Chondrocyte (in vitro differentiated cells): ENCODE measurements around the gene DAB2IP. TPM values are rescaled to one million over a fixed set of nuclear protein-coding genes. Genes with fewer than 3 reads are reported as not detected.
"Not testable (repeated sequence)": the region's sequence is repeated elsewhere in the genome, so short reads cannot be mapped to it uniquely, and the experiment has no call there.

Experiments used
- DNase-seq: peaks from one replicate; pipeline ENCODE4 v3.0.0; 2021; ENCODE audit warnings: mixed read lengths, low spot score
- H3K27ac Mint-ChIP-seq: one replicate; pipeline ENCODE4 v1.8.0; 2021; ENCODE audit warnings: mild to moderate bottlenecking, moderate library complexity, mixed read lengths; ENCODE audit not compliant: unreplicated experiment
- H3K27me3 Mint-ChIP-seq: 2 replicates; pipeline ENCODE4 v1.8.0; 2021; ENCODE audit warnings: low read depth, mixed read lengths
- H3K36me3 Mint-ChIP-seq: 2 replicates; pipeline ENCODE4 v1.8.0; 2021; ENCODE audit warnings: low read depth, mixed read lengths
- H3K4me1 Mint-ChIP-seq: 2 replicates; pipeline ENCODE4 v1.8.0; 2021; ENCODE audit warnings: low read depth, mild to moderate bottlenecking, mixed read lengths
- H3K4me3 Mint-ChIP-seq: one replicate; pipeline ENCODE4 v1.8.0; 2021; ENCODE audit warnings: mild to moderate bottlenecking, moderate library complexity, mixed read lengths; ENCODE audit not compliant: unreplicated experiment
- H3K9me3 Mint-ChIP-seq: 2 replicates; pipeline ENCODE4 v1.8.0; 2021; ENCODE audit warnings: low read depth, mixed read lengths
- total RNA-seq: library from RNA; stranded (reverse); gene quantifications from 3 replicates; pipeline ENCODE4 v1.2.1, GENCODE V29; 2021
- TF ChIP-seq, protein P1 (sequence below): fragments of 200-600 bp; sonication (generic); IDR thresholded peaks from 2 replicates; pipeline ENCODE4 v1.5.0; 2021; ENCODE audit warnings: antibody characterized with exemption, mild to moderate bottlenecking, moderate library complexity

The DAB2IP gene
- total RNA-seq, 1 donor from 2014 or later: 58.5 TPM

DNA sequence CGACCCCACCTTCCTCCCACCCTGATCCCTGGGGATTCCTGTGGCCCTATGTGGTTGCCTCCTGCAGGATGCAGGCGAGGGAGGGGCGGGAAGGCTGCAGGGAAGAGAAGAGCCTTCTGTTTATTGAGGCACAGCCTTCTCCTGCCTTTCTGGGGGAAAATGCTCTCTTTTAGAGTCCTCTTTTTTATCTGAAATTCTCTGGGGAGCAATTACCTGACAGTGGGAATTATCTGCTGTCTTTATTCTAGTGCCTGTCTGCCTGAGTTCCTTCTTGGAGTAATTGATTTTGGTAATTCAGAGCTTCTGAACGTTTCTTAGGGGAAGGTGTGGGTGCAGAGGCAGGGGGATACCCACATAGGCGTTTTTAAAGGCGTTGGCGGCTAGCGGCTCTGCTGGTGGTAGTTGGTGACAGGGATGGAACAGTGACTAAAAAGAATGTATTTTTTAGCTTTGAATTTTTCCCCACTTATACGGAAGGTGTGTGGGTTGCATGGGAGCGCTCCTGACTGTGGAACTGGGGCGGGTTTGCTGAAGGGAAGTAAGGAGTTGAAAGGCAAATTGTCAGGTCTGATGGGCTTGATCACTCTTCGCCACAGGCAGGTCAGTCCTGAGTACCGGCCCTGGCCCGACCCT lies 35.2 kb upstream of the DAB2IP start:
- TF ChIP-seq, protein P1, sequence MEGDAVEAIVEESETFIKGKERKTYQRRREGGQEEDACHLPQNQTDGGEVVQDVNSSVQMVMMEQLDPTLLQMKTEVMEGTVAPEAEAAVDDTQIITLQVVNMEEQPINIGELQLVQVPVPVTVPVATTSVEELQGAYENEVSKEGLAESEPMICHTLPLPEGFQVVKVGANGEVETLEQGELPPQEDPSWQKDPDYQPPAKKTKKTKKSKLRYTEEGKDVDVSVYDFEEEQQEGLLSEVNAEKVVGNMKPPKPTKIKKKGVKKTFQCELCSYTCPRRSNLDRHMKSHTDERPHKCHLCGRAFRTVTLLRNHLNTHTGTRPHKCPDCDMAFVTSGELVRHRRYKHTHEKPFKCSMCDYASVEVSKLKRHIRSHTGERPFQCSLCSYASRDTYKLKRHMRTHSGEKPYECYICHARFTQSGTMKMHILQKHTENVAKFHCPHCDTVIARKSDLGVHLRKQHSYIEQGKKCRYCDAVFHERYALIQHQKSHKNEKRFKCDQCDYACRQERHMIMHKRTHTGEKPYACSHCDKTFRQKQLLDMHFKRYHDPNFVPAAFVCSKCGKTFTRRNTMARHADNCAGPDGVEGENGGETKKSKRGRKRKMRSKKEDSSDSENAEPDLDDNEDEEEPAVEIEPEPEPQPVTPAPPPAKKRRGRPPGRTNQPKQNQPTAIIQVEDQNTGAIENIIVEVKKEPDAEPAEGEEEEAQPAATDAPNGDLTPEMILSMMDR: no peak

DNA sequence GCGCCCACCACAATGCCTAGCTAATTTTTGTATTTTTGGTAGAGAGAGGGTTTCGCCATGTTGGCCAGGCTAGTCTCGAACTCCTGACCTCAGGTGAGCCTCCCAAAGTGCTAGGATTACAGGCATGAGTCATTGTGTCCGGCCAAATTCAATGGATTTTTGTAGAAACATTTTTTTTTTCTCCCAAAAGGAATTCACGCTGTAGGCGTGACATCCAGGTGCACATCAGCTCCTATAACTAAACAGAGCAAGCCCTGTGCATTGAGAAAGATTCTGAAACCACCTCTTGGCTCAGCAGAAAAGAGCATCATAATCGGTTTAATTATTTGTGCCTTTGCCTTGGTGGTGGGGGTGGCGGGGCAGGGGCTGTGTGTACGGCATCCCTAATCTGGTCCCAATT lies 32.9 kb upstream of the DAB2IP start:
- TF ChIP-seq, protein P1: no peak
- peaks cover 4% of the 10 kb centered on the region for H3K4me1 Mint-ChIP-seq
- H3K4me3 Mint-ChIP-seq: no peak overlapping the region
- H3K27me3 Mint-ChIP-seq: no peaks in the 10 kb centered on the region
- H3K36me3 Mint-ChIP-seq: peaks cover 3% of the 10 kb centered on the region
- no peaks in the 10 kb centered on the region for H3K9me3 Mint-ChIP-seq
- DNase-seq: no peak
- H3K27ac Mint-ChIP-seq: no peak overlapping the region

More for the DNA sequence above, 35.2 kb upstream of the DAB2IP start:
- H3K27ac Mint-ChIP-seq: no peak overlapping the region
- H3K9me3 Mint-ChIP-seq: no peaks in the 10 kb centered on the region
- peaks cover 5% of the 10 kb centered on the region for H3K27me3 Mint-ChIP-seq
- H3K4me1 Mint-ChIP-seq: peaks cover 4% of the 10 kb centered on the region
- H3K36me3 Mint-ChIP-seq: peaks cover 3% of the 10 kb centered on the region
- no peak overlapping the region for H3K4me3 Mint-ChIP-seq
- no peak for DNase-seq

DNA sequence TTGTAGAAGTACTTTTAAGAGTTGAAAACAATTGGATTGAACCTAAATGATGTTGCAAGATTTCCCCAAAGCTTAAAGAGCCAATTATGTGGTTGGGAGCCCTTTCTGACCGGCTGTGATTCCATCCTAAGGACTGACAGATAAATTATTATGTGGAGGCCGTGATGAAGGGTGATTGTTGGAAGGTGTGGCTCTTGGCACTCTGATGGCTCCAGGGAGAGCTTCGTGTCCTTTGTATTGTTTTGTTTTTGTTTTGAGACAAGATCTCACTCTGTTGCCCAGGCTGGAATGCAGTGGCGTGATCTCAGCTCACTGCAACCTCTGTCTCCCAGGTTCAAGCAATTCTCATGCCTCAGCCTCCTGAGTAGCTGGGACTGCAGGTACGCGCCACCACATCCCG lies 32.5 kb upstream of the DAB2IP start:
- DNase-seq, H3K27ac Mint-ChIP-seq, H3K4me3 Mint-ChIP-seq, H3K4me1 Mint-ChIP-seq, H3K9me3 Mint-ChIP-seq, H3K27me3 Mint-ChIP-seq, H3K36me3 Mint-ChIP-seq: not testable (repeated sequence)

DNA sequence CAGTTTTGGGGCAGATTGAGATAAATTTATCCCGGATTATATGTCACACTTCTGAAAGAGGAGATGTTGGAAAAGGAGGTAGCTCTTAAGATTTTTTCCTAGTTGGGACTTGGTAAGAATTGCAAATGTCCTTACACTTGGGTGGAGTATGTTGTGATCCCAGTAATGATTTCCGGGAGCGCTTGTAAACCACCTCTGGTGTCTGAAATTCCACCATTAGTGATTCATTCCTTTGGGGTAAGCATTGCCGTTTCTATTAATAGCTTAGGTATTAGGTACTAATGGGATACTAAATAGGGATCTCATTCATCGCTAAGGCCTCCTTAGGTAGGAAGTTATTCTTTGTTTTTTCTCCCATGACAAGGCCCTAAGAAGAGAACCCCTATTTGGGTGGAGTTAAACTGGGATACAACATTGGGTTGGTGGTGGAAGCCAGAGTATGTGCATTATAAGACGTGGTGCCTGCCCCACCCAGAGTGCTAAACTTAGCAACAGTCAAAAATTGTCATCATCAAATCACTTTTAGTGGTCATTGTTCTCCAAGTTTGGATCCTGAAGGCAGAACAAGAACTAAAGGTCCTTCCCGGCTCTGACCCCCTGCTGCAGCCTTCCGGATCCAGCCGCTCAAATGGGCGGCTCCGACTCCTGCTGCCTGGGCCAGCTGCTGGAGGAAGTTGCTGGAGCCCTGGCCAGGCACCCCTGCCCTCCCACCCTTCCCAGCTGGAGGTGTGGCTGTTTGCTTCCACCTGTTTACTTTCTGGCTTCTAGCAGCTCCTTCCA lies 31.7 kb upstream of the DAB2IP start:
- Mint-ChIP-seq H3K27ac (no peak overlapping the region), H3K9me3 (no peaks in the 10 kb centered on the region), H3K4me3 (no peak overlapping the region), H3K27me3 (no peaks in the 10 kb centered on the region), H3K36me3 (peaks cover 3% of the 10 kb centered on the region), H3K4me1 (peaks cover 4% of the 10 kb centered on the region)
- TF ChIP-seq, protein P1: no peak
- DNase-seq: no peak

DNA sequence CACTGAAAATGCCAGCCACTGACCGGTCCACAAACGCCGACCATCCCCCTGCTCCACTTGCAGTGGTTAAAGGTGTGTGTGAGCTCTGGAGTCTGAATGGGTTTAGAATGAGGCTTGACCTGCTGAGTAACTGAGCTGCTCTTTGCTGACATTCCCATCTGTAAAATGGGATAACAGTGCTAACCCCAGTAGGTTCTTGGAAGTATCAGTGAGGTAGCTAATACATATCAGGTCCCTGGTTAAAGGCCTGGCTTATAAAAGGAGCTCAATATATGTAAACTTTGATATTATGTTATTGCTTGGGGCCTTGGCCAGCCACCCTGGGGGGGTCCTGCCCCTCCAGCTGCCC lies 31.1 kb upstream of the DAB2IP start:
- Mint-ChIP-seq H3K27me3 (no peaks in the 10 kb centered on the region), H3K27ac (no peak overlapping the region), H3K36me3 (peaks cover 3% of the 10 kb centered on the region), H3K4me1 (peaks cover 4% of the 10 kb centered on the region), H3K4me3 (no peak overlapping the region), H3K9me3 (no peaks in the 10 kb centered on the region)
- DNase-seq: no peak
- TF ChIP-seq, protein P1: no peak
